Ovary (tissue), 3 donors: ENCODE data around the gene SCD5.

Experiments
- EP300 ChIP-seq: sonication (generic); formaldehyde crosslinking; IDR thresholded peaks from one replicate; pipeline ENCODE4 v1.6.1; 2017; ENCODE audit warnings: antibody characterized with exemption
- TF ChIP-seq, protein P1 (sequence below), 3 donors: fragments of 450-650 bp in 2 of 3; fragments of 200-600 bp in 1 of 3; IDR thresholded peaks; one replicate each; pipeline versions ENCODE4 v1.5.1 to v1.8.0; 2016 to 2022; ENCODE audit warnings: antibody characterized with exemption in 3 of 3, mild to moderate bottlenecking in 1 of 3
- donor health status: DM: no; HTN: no; CAD: no.

DNA sequence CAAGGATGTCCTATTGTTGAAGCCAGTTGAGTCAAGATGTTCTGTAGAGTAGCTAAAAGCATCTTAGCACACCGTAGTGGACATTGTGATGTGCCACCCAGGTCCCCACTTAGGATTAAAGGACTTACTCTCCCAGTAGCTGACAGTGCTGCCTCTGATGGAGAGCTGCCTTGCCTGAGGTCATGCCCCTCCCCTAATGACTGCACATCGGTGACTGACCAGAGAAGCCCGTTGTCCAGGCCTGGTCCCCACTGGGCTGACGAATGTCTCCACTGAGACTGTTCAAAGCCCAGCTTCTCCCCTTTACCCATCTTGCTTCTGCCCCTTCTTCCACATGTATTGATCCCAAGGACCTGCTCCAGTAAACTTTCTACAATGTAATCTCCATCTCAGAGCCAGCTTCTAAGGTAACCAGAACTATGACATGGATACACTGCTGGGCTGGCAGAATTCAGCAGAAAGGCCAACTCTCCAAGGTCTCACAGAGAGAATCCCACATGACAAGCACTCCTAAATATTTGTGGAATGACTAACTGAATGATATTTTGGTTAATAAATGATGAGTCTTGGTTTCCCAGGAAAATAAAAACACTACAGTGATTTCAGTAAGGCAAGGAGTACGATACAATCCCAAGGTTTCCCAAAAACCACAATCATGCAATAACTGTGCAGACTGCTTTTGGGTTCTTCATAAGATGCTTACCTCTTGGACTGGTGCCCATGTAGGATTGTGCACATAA, 154.4 kb downstream of the SCD5 start:
- TF ChIP-seq, protein P1, sequence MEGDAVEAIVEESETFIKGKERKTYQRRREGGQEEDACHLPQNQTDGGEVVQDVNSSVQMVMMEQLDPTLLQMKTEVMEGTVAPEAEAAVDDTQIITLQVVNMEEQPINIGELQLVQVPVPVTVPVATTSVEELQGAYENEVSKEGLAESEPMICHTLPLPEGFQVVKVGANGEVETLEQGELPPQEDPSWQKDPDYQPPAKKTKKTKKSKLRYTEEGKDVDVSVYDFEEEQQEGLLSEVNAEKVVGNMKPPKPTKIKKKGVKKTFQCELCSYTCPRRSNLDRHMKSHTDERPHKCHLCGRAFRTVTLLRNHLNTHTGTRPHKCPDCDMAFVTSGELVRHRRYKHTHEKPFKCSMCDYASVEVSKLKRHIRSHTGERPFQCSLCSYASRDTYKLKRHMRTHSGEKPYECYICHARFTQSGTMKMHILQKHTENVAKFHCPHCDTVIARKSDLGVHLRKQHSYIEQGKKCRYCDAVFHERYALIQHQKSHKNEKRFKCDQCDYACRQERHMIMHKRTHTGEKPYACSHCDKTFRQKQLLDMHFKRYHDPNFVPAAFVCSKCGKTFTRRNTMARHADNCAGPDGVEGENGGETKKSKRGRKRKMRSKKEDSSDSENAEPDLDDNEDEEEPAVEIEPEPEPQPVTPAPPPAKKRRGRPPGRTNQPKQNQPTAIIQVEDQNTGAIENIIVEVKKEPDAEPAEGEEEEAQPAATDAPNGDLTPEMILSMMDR (IDR thresholded peaks at IDR 0.05): no peak
- TF ChIP-seq EP300: no peak
